ENCODE data around the gene MYO5A.
"Not testable (repeated sequence)": the region's sequence is repeated elsewhere in the genome, so short reads cannot be mapped to it uniquely, and the experiment has no call there.

Gene MYO5A

DNA sequence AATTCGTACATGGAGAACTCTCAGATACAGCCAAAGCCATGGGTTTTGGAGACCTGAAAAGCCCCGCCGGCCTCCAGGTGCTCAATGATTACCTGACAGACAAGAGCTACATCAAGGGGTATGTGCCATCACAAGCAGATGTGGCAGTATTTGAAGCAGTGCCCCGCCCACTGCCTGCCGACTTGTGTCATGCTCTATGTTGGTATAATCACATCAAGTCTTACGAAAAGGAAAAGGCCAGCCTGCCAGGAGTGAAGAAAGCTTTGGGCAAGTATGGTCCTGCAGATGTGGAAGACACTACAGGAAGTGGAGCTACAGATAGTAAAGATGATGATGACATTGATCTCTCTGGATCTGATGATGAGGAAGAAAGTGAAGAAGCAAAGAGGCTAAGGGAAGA is 23.5 kb downstream of the MYO5A start:
- no peak for DNase-seq (ENCODE audit: low spot score)

- DNase-seq (ENCODE audit: low spot score): no peak
These were observed 24.7 kb downstream of the MYO5A start for GRCh38 chr15:52503788-52504496.

DNA sequence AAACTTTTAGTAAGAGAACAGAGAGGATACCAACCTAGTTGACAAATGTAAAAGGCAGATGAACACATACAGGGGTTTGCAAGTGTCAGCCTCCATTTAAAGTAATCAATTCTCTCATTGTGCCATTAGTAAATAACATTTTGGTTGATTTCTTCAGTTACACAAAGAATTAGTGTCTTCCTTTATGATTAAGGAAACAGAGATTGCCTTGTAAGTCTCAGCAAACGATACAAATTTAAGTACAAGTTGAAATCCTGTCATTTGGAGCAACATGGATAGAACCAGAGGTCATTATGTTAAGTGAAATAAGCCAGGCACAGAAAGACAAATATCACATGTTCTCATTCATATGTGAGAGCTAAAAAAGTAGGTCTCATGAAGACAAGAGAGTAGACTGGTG is 26.1 kb downstream of the MYO5A start:
- DNase-seq (ENCODE audit: low spot score): no peak

DNA sequence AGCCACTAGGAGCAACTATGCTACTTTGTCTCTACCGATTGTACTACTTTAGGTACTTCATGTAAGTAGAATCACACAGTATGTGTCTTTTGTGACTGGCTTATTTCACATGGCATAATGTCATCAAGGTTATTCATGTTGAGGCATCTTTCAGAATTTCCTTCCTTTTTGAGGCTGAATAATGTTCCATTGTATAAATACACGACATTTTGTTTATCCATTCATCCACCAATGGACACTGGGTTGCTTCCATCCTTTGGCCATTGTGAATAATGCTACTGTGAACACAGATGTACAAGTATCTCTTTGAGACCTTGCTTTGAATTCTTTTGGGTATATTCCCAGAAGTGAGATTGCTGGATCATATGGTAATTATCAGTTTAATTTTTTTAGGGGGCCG is 29.2 kb downstream of the MYO5A start:
- no peak for DNase-seq (ENCODE audit: low spot score)

DNA sequence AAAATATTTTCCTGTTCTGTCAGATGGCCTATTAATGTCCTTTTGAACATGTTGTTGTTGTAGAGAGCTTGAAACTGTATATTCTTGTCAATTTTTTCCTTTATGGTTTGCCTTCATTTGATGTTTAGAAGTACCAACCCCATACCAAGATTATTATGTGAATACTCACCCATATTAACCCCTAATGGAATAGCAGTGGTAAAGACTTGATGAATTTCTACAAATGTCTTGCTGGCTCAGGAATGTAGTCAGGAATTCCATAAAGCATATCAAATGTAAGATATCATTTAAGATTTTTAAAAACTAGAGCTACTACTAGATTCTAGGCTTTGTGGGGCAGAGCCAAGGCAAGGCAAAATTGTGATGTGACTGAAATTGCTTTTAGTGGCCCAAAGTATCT is 30.0 kb downstream of the MYO5A start:
- no peak for DNase-seq (ENCODE audit: low spot score)

- no peak for DNase-seq (ENCODE audit: low spot score)
These were observed 31.8 kb downstream of the MYO5A start for GRCh38 chr15:52496776-52497470.

GRCh38 chr15:52496175-52496574 is 32.5 kb downstream of the MYO5A start:
- no peak for DNase-seq (ENCODE audit: low spot score)

DNA sequence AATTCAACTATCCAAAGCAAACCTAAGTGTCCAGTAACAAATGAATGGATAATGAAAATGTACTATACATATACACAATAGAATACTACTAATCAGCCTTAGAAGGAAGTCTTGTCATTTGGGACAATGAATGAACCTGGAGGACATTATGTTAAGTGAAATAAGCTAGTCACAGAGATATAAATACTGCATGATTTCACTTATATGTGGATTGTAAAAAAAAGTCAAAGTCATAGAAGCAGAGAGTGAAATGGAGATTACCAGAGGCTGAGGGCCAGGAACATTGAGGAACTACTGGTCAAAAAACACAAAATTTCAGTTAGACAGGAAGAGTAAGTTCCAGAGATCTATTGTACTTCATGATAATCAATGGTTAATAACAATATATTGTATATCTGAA is 33.6 kb downstream of the MYO5A start:
- no peak for DNase-seq (ENCODE audit: low spot score)

DNA sequence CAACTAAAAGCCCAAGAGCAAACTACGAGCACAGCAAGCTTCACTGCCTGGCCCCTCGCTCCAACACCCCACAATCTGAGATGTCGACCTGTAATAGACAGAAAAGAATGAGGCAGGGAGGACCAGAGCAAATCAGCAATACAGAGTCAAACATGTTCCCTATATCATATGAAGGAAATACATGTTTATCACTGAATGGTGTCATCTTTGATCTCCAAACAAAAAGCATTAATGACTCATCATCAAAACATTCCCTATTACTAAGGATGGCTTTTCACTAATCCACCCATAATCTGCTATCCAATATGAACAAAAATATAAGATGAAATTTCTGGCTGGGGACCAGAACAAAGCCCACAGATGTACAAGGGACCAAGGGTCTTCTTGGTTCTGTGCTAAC is 34.7 kb downstream of the MYO5A start:
- DNase-seq (ENCODE audit: low spot score): no peak

DNA sequence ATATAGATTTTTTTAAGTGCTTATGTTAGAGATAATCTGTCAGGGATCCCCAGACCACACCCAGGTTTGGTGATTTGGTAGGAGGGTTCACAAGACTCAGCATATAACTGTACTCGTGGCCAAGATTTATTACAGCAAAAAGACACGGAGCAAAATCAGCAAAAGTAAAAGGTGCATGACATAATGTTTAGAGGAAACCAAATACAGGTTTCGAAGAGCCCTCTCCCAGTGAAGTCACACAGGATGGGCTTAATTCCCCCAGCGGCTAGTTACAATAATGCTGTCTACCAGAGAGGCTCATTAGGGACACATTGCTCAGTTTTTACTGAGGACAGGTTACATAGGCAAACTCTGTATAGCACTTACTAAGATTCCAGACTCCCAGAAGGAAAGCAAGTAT is 36.5 kb downstream of the MYO5A start:
- no peak for DNase-seq (ENCODE audit: low spot score)

GRCh38 chr15:52491472-52491871 is 37.2 kb downstream of the MYO5A start:
- no peak for DNase-seq (ENCODE audit: low spot score)

GRCh38 chr15:52489430-52489829 is 39.2 kb downstream of the MYO5A start:
- not testable (repeated sequence) for DNase-seq (ENCODE audit: low spot score)

DNA sequence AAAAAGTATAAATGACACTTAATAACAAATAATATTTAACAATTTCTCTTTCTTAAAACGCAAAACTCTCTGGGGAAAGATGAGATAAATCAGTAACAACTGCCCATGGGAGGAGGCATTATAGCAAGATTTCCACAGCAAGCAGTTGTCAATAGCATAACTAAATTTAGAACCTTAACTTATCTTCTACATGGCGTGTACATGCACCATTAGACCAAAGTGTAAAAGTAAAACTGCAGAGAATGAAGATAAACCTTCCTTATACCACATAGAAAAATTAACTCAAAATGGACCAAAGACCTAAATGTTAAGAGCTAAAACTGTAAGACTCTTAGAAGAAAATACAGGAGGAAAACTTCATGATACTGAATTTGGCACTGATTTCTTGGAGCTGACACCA is 39.9 kb downstream of the MYO5A start:
- no peak for DNase-seq (ENCODE audit: low spot score)

- no peak for DNase-seq (ENCODE audit: low spot score)
These were observed 42.4 kb downstream of the MYO5A start for GRCh38 chr15:52486003-52486996.

GRCh38 chr15:52485290-52485689 is 43.4 kb downstream of the MYO5A start:
- DNase-seq (ENCODE audit: low spot score): no peak

DNA sequence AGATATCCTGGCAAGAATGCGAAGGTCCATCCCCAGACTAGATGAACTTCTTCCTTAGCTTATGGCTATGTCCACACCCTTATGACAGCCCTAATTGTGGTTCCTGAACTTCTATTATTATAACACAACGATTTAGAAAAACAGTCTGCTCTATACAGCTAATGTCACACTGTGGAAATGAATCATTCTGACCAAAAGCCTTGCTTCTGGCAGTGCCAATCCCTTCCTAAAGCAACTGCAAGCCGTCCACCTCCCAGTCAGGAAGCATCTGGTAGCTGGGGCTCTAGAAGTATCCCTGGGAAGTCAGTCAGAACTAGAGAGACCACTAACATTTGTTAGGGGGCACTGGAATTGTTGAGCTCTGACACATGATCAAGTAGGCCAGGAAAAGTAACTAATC is 45.0 kb downstream of the MYO5A start:
- no peak for DNase-seq (ENCODE audit: low spot score)

- DNase-seq (ENCODE audit: low spot score): no peak
These were observed 46.8 kb downstream of the MYO5A start for GRCh38 chr15:52481915-52482314.

DNA sequence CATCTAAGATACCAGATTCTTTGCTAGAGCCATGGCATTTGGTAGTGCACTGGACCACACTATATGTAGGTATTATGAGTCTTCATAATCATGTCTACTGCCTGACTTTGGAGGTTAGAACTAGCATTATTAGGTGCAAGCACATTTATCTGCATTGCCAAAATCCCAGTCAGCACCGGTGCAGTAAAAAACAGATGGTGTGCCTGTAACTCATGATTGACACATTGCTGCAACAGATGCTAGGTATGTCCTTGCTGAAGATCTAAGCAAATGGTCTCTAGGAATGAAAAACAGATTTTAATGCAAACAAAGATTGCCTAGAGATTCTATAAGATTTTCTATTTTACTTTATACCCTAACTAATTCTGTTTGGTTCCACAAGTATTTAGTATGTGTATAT is 47.7 kb downstream of the MYO5A start:
- DNase-seq (ENCODE audit: low spot score): no peak

GRCh38 chr15:52466716-52467115 is 62.0 kb downstream of the MYO5A start:
- no peak for DNase-seq (ENCODE audit: low spot score)

DNA sequence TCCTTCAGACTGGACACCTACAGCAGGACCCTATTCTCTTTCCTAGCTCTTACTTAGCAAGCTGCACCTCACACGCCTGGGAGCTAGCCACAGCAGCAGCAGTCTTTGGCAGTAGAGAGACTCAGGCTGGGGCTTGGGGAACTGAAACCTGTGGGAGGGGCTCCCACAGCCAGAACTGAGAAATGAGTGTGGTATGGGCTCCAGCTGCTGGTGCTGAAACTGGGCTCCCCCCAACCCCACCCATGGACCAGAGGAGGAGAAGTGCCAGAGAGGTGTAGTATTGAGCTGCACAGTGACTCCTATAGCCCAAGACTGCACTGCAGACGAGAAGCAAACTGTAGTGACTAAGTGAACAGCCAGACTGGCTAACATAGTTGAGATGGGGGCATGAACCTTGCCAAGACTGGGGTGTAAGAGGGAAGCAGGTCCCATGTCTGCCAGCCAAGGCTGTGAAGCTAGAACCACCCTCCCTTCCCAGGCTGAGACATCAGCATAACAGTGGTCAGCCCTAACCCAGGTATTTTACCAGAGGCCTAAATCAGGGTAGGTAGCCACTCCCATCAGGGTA is 62.5 kb downstream of the MYO5A start:
- no peak for DNase-seq (ENCODE audit: low spot score)

- no peak for DNase-seq (ENCODE audit: low spot score)
These were observed 64.2 kb downstream of the MYO5A start for GRCh38 chr15:52464478-52464877.

DNA sequence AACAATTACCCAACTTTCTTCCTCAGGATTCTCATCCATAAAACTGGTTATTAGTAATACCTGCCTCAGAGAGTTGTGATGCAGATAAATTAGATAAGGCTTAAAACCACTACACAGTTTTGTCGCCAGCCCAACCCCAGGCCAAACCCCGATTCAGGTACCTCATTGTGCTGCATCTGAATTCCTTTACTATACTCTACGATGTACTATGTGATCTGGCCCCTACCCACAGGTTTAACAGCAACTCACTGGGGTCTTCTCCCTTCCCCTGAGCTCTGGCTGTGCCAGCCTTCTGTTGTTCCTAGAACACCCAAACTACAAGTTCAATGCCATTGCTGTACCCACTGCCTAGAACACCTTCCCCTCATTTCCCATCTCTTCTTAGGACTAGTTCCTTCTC is 64.6 kb downstream of the MYO5A start:
- DNase-seq (ENCODE audit: low spot score): no peak

All from hematopoietic multipotent progenitor cell treated with erythropoietin and hydrocortisone succinate and interleukin-3 and kit ligand, for 15 days (in vitro differentiated cells).